H1 (cell line): ENCODE results near the gene ZNF615. TPM values are rescaled to one million over a fixed set of nuclear protein-coding genes. Genes with fewer than 3 reads are reported as not detected.

ENCODE experiments used
- CTCF ChIA-PET: fragments of 300-600 bp; sonication (Branson Sonifier 250); formaldehyde crosslinking; loops from one replicate; lab custom pipeline; 2021; ENCODE audit not compliant: partially characterized antibody; lab: Charles Lee
- POLR2A ChIA-PET: fragments of 300-600 bp; sonication (Branson Sonifier 250); formaldehyde crosslinking; loops from one replicate; lab custom pipeline; 2021; ENCODE audit warnings: inconsistent platforms; ENCODE audit not compliant: partially characterized antibody; lab: Charles Lee
- DNase-seq, 2 experiments: peaks; one replicate each; pipeline versions ENCODE4 v3.0.0 to v3.0.0-alpha.2; 2010 to 2022; ENCODE audit warnings: low spot score in 2 of 2, low read depth in 1 of 2, mixed read lengths in 1 of 2
- FAIRE-seq: peaks from 2 replicates; lab custom pipeline; 2011; peaks lifted over from hg19 to GRCh38; lab: Jason Lieb, UNC
- H2AFZ ChIP-seq: 2 replicates; pipeline ENCODE4 v1.8.1; 2012; ENCODE audit warnings: low read length, inconsistent platforms
- H2AK5ac ChIP-seq: 2 replicates; pipeline ENCODE4 v1.6.1; 2013; ENCODE audit warnings: low read depth, low read length
- H2BK120ac ChIP-seq: replicated peaks from 2 replicates; pipeline ENCODE3; 2013; ENCODE audit warnings: low read depth, low read length, inconsistent platforms
- H2BK12ac ChIP-seq: 2 replicates; pipeline ENCODE4 v1.6.1; 2013; ENCODE audit warnings: low read depth, low read length
- H2BK15ac ChIP-seq: 2 replicates; pipeline ENCODE4 v1.6.1; 2013; ENCODE audit warnings: low read length
- H2BK20ac ChIP-seq: 2 replicates; pipeline ENCODE4 v1.6.1; 2013; ENCODE audit warnings: low read length
- H2BK5ac ChIP-seq: 2 replicates; pipeline ENCODE4 v1.6.1; 2013; ENCODE audit warnings: low read depth, low read length
- H3K14ac ChIP-seq: 2 replicates; pipeline ENCODE4 v1.6.1; 2013; ENCODE audit warnings: inconsistent platforms; ENCODE audit not compliant: insufficient read length
- H3K18ac ChIP-seq: 2 replicates; pipeline ENCODE4 v1.6.1; 2013; ENCODE audit warnings: low read length; ENCODE audit errors: extremely low read depth
- H3K23ac ChIP-seq: 2 replicates; pipeline ENCODE4 v1.6.1; 2013; ENCODE audit warnings: inconsistent platforms; ENCODE audit not compliant: insufficient read length
- H3K23me2 ChIP-seq: 2 replicates; pipeline ENCODE4 v1.6.1; 2013; ENCODE audit warnings: low read depth, low read length
- H3K27ac ChIP-seq: 2 replicates; pipeline ENCODE4 v1.6.1; 2011; ENCODE audit warnings: low read depth, low read length, inconsistent platforms
- H3K27me3 ChIP-seq, 4 experiments: replicated peaks in 1 of 4; 1 replicate in 1 of 4; 2 replicates in 3 of 4; pipeline versions ENCODE4 v1.6.1 to v1.8.1; 2011 to 2013; ENCODE audit warnings: low read length in 3 of 4, mild to moderate bottlenecking in 3 of 4, inconsistent platforms in 2 of 4, mixed read lengths in 2 of 4, moderate library complexity in 1 of 4; ENCODE audit not compliant: control insufficient read depth in 3 of 4, insufficient read depth in 3 of 4; ENCODE audit errors: extremely low read depth in 1 of 4
- H3K36me3 ChIP-seq, 4 experiments: 2 replicates each; pipeline versions ENCODE4 v1.6.1 to v1.8.1; 2011 to 2013; ENCODE audit warnings: mild to moderate bottlenecking in 4 of 4, low read length in 3 of 4, moderate library complexity in 2 of 4, control low read depth in 1 of 4, inconsistent platforms in 1 of 4; ENCODE audit not compliant: insufficient read depth in 4 of 4, control insufficient read depth in 2 of 4
- H3K4ac ChIP-seq: replicated peaks from 2 replicates; pipeline ENCODE3; 2013; ENCODE audit warnings: low read length, low read depth, mixed read lengths, inconsistent platforms; ENCODE audit not compliant: insufficient read length
- H3K4me1 ChIP-seq, 4 experiments: replicated peaks in 1 of 4; 1 replicate in 1 of 4; 2 replicates in 3 of 4; pipeline versions ENCODE4 v1.6.1 to v1.8.1; 2011 to 2013; ENCODE audit warnings: low read length in 3 of 4, inconsistent platforms in 2 of 4, mixed read lengths in 1 of 4; ENCODE audit not compliant: insufficient read depth in 4 of 4, control insufficient read depth in 3 of 4
- H3K4me2 ChIP-seq, 2 experiments: 2 replicates each; pipeline versions ENCODE4 v1.6.1 to v1.8.1; 2011 to 2013; ENCODE audit warnings: low read depth in 2 of 2, low read length in 2 of 2, control low read depth in 1 of 2, inconsistent platforms in 1 of 2, mild to moderate bottlenecking in 1 of 2; ENCODE audit not compliant: insufficient read depth in 1 of 2
- H3K4me3 ChIP-seq, 4 experiments: fragments of 200-600, 300-600 bp in 1 of 4; sonication (generic), shearing (Covaris generic), sonication (Bioruptor Twin) in 1 of 4; 2 replicates each; pipeline versions ENCODE4 v1.5.1 to v1.8.1; 2011 to 2016; ENCODE audit warnings: low read length in 4 of 4, low read depth in 3 of 4, control low read depth in 2 of 4, inconsistent platforms in 2 of 4, mild to moderate bottlenecking in 2 of 4, mixed read lengths in 1 of 4, moderate library complexity in 1 of 4; ENCODE audit not compliant: insufficient read depth in 2 of 4; ENCODE audit errors: extremely low read depth in 1 of 4
- H3K56ac ChIP-seq: replicated peaks from 2 replicates; pipeline ENCODE3; 2013; ENCODE audit warnings: low read depth, mild to moderate bottlenecking, mixed read lengths, low read length, inconsistent platforms; ENCODE audit not compliant: insufficient read length
- H3K79me1 ChIP-seq: 2 replicates; pipeline ENCODE4 v1.6.1; 2013; ENCODE audit warnings: low read depth, low read length, control low read depth
- H3K79me2 ChIP-seq, 2 experiments: 2 replicates each; pipeline versions ENCODE4 v1.6.1 to v1.8.1; 2012 to 2013; ENCODE audit warnings: low read length in 2 of 2, mild to moderate bottlenecking in 2 of 2, inconsistent platforms in 1 of 2; ENCODE audit not compliant: insufficient read depth in 2 of 2, control insufficient read depth in 1 of 2
- H3K9ac ChIP-seq, 4 experiments: replicated peaks in 1 of 4; 1 replicate in 1 of 4; 2 replicates in 3 of 4; pipeline versions ENCODE4 v1.6.1 to v1.8.1; 2011 to 2013; ENCODE audit warnings: low read depth in 3 of 4, low read length in 3 of 4, control low read depth in 2 of 4, mild to moderate bottlenecking in 2 of 4, moderate library complexity in 2 of 4, inconsistent platforms in 1 of 4; ENCODE audit errors: extremely low read depth in 1 of 4
- H3K9me3 ChIP-seq, 2 experiments: 2 replicates each; pipeline versions ENCODE4 v1.6.1 to v1.8.1; 2012 to 2013; ENCODE audit warnings: mild to moderate bottlenecking in 2 of 2, moderate library complexity in 2 of 2, control low read depth in 1 of 2, inconsistent platforms in 1 of 2, low read depth in 1 of 2, low read length in 1 of 2, mixed read lengths in 1 of 2; ENCODE audit not compliant: insufficient read depth in 2 of 2
- H4K20me1 ChIP-seq, 2 experiments: replicated peaks in 1 of 2; 2 replicates each; pipeline versions ENCODE3 to v1.8.1; 2011 to 2013; ENCODE audit warnings: inconsistent platforms in 2 of 2, low read length in 2 of 2, mild to moderate bottlenecking in 1 of 2; ENCODE audit not compliant: insufficient read depth in 2 of 2, control insufficient read depth in 1 of 2
- H4K5ac ChIP-seq: 2 replicates; pipeline ENCODE4 v1.6.1; 2013; ENCODE audit warnings: low read length, low read depth, mixed read lengths, inconsistent platforms; ENCODE audit not compliant: insufficient read length
- H4K8ac ChIP-seq: 2 replicates; pipeline ENCODE4 v1.8.0; 2013; ENCODE audit warnings: mild to moderate bottlenecking, moderate library complexity, low read length, inconsistent platforms; ENCODE audit not compliant: insufficient read depth; ENCODE audit errors: extremely low read depth
- H4K91ac ChIP-seq: replicated peaks from 2 replicates; pipeline ENCODE3; 2013; ENCODE audit warnings: low read length, mixed read lengths, inconsistent platforms; ENCODE audit not compliant: insufficient read length
- EP300 ChIP-seq, 2 experiments: IDR thresholded peaks; 1 replicate in 1 of 2; 2 replicates in 1 of 2; pipeline ENCODE4 v1.6.1; 2011 to 2012; ENCODE audit warnings: low read depth in 2 of 2, low read length in 2 of 2, mild to moderate bottlenecking in 2 of 2, borderline replicate concordance in 1 of 2, inconsistent platforms in 1 of 2, moderate library complexity in 1 of 2
- KDM5A ChIP-seq: fragments of 200-600 bp; IDR thresholded peaks from 2 replicates; pipeline ENCODE4 v1.7.1; 2012; ENCODE audit warnings: mild to moderate bottlenecking, low read length, inconsistent platforms, mixed read lengths
- RBBP5 ChIP-seq: IDR thresholded peaks from 2 replicates; pipeline ENCODE4 v1.7.1; 2012; ENCODE audit warnings: low read depth, mild to moderate bottlenecking, inconsistent platforms, low read length, moderate library complexity, borderline replicate concordance
- SP4 ChIP-seq: IDR thresholded peaks from 2 replicates; pipeline ENCODE4 v1.6.1; 2012; ENCODE audit warnings: low read length, inconsistent platforms
- SRF ChIP-seq: IDR thresholded peaks from 2 replicates; pipeline ENCODE4 v1.6.1; 2011; ENCODE audit warnings: mild to moderate bottlenecking, low read depth, low read length, moderate library complexity
- ZNF274 ChIP-seq: IDR thresholded peaks from 2 replicates; pipeline ENCODE4 v1.7.0; 2012; ENCODE audit warnings: low read length, borderline replicate concordance; ENCODE audit errors: extremely low read depth
- WGBS, 2 experiments: shearing (Covaris generic) in 1 of 2; methylation state at CpG; one replicate each; pipeline versions ENCODE4 v1.1.6 to v1.1.7; 2013 to 2015; ENCODE audit warnings: low lambda C conversion rate in 2 of 2, mixed read lengths in 2 of 2, inconsistent platforms in 1 of 2, low coverage in 1 of 2, missing lambda C conversion rate in 1 of 2; ENCODE audit not compliant: insufficient replicate concordance in 2 of 2, insufficient coverage in 1 of 2, insufficient read length in 1 of 2; ENCODE audit errors: extremely low coverage in 1 of 2, missing lambda C conversion rate in 1 of 2; 5-methylcytosine and 5-hydroxymethylcytosine counted together
- polyA plus RNA-seq, 7 experiments: library from polyadenylated mRNA; depleted of rRNA in 3 of 7; stranded (reverse) in 5 of 7; unstranded in 2 of 7; fragments of >200 nt in 5 of 7; fragments of 200-250 nt in 2 of 7; gene quantifications; 1 replicate in 5 of 7; 2 replicates in 1 of 7; 4 replicates in 1 of 7; pipeline versions ENCODE4 v1.2.1 to v1.2.3, GENCODE V29; 2011 to 2013; ENCODE audit warnings: missing spikeins in 2 of 7, mixed read lengths in 2 of 7
- total RNA-seq: library from RNA; stranded (reverse); fragmentation: NEBNext Ultra II Directional; extraction: Animal tissue kit (Norgen Biotek cat#: 25700); gene quantifications from 2 replicates; pipeline ENCODE4 v1.2.1, GENCODE V29; 2021

Gene ZNF615
- total and polyA plus RNA-seq, 2 of the 8 experiments (the other 6 are each of a cell fraction or from before 2014, with no cell fraction given), result 2.8 to 7.5 TPM

- Histone ChIP-seq H3K14ac (no peak overlapping the region), H3K27ac (no peak overlapping the region), H3K9me3 (peaks cover 61 to 64% of the 10 kb centered on the region in 2 experiments), H3K23ac (no peak overlapping the region), H4K91ac (no peak overlapping the region), H2BK120ac (no peak overlapping the region), H2BK12ac (no peak overlapping the region), H3K18ac (no peak overlapping the region), H4K8ac (no peak overlapping the region), H2AK5ac (no peak overlapping the region), H3K4me1 (no peaks in the 10 kb centered on the region), H3K56ac (no peak overlapping the region), H3K36me3 (peaks cover 2 to 86% (median 37%) of the 10 kb centered on the region in 4 experiments; a peak in 7 of 8 replicates), H3K79me2 (no peaks in the 10 kb centered on the region), H2BK15ac (no peak overlapping the region), H2BK5ac (no peak overlapping the region), H4K5ac (no peak overlapping the region), H3K4me3 (peak overlapping the region in 1 of 4 experiments; percentile 3; a peak in 1 of 8 replicates), H4K20me1 (no peaks in the 10 kb centered on the region), H3K4me2 (no peak overlapping the region), H3K4ac (no peak overlapping the region), H2AFZ (no peak overlapping the region), H3K27me3 (no peaks in the 10 kb centered on the region), H3K23me2 (no peaks in the 10 kb centered on the region), H3K9ac (no peak overlapping the region), H2BK20ac (no peak overlapping the region), H3K79me1 (no peaks in the 10 kb centered on the region)
- FAIRE-seq (no peak), DNase-seq (no peak)
- TF ChIP-seq KDM5A (no peak), EP300 (IDR thresholded peaks at IDR 0.05; ENCODE audit: borderline replicate concordance in 1 of 2, low read depth in 2 of 2, low read length in 2 of 2) (no peak), RBBP5 (no peak), SRF (no peak), ZNF274 (peak; percentile 49; the same call in 1 of the 2 replicates), SP4 (no peak)
- POLR2A ChIA-PET, result no interaction called here
- WGBS, 2 experiments, result 87% methylated on average over 12 of the region's 12 CpGs; no CpG with 5 or more reads in 1 of the 2 experiments
- CTCF ChIA-PET, result no interaction called here
These were observed 26.2 kb upstream of the ZNF615 start for GRCh38 chr19:52034051-52034728.
